Sigmoid colon (tissue), 4 donors: ENCODE data around the gene ULK2.

Source experiments
- EP300 ChIP-seq, 4 donors: sonication (generic); formaldehyde crosslinking; IDR thresholded peaks; one replicate each; pipeline ENCODE4 v1.6.1; 2017; ENCODE audit warnings: antibody characterized with exemption in 4 of 4
- POLR2A ChIP-seq, 2 donors: fragments of 450-650 bp; IDR thresholded peaks; one replicate each; pipeline ENCODE4 v1.6.1; 2016; ENCODE audit warnings: antibody characterized with exemption in 2 of 2, mild to moderate bottlenecking in 2 of 2, moderate library complexity in 2 of 2
- POLR2AphosphoS5 ChIP-seq, 4 donors: sonication (generic); formaldehyde crosslinking; IDR thresholded peaks; one replicate each; pipeline ENCODE4 v1.6.1; 2017; ENCODE audit warnings: antibody characterized with exemption in 4 of 4
- TF ChIP-seq, protein P1 (sequence below), 4 experiments: fragments of 450-650 bp in 3 of 4; fragments of 200-600 bp in 1 of 4; IDR thresholded peaks; one replicate each; pipeline ENCODE4 v1.5.1; 2016 to 2019; ENCODE audit warnings: antibody characterized with exemption in 4 of 4, mild to moderate bottlenecking in 3 of 4, moderate library complexity in 2 of 4

DNA sequence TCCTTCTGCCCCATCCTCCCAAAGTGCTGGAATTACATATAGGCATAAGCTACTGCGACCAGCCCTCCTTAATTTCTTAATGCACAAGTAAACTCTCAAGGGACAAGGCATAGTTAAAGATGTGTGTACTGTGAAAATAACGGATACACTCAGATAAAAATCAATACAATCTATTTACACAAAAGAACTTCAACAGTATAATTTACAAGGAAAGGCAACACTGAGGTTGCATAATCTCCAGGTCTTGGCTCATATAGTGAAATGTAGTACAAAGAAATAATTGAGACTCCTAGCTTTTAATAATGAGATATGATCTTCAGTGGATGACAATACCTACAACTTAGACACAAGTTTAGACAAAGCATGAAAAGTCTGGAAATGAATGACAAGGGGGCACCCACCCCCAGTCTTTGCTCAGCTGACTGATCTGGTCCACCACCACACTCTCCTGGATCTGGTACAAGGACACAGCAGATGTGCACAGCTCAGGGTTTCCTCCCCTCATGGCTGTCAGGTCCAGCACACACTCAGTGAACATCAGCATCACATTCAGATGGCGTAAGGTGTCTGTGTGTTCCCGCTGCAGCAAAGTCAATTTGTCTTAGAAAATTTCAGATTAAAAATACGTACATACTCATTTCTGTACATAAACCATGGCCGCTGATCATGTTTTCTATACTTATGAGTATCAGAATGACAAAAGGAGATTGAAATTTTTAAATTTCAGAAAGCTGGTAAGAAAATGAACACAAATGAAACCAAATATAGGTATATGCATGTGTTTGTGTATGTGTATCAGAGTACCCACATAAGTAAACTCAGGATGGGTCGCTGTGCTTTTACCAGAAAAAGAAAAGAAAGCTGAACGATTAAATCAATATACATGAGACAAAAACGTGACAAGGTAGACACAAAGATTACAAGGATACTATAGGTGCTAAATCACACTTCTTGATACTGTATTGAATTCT lies 86.0 kb downstream of the ULK2 start:
- TF ChIP-seq, protein P1, sequence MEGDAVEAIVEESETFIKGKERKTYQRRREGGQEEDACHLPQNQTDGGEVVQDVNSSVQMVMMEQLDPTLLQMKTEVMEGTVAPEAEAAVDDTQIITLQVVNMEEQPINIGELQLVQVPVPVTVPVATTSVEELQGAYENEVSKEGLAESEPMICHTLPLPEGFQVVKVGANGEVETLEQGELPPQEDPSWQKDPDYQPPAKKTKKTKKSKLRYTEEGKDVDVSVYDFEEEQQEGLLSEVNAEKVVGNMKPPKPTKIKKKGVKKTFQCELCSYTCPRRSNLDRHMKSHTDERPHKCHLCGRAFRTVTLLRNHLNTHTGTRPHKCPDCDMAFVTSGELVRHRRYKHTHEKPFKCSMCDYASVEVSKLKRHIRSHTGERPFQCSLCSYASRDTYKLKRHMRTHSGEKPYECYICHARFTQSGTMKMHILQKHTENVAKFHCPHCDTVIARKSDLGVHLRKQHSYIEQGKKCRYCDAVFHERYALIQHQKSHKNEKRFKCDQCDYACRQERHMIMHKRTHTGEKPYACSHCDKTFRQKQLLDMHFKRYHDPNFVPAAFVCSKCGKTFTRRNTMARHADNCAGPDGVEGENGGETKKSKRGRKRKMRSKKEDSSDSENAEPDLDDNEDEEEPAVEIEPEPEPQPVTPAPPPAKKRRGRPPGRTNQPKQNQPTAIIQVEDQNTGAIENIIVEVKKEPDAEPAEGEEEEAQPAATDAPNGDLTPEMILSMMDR (IDR thresholded peaks at IDR 0.05), result no peak
- TF ChIP-seq POLR2A (IDR thresholded peaks at IDR 0.05) (no peak), EP300 (IDR thresholded peaks at IDR 0.05) (no peak), POLR2AphosphoS5 (IDR thresholded peaks at IDR 0.05) (no peak)
